Uterus (tissue), 2 donors: Measurements from ENCODE around the gene TMPRSS4.

ENCODE experiments used
- POLR2A ChIP-seq, 2 donors: fragments of 450-650 bp; IDR thresholded peaks; one replicate each; pipeline ENCODE4 v1.6.1; 2016; ENCODE audit warnings: antibody characterized with exemption in 2 of 2, mild to moderate bottlenecking in 1 of 2, moderate library complexity in 1 of 2
- TF ChIP-seq, protein P1 (sequence below), 4 experiments: fragments of 200-600 bp in 2 of 4; fragments of 450-650 bp in 2 of 4; sonication (generic) in 2 of 4; IDR thresholded peaks; one replicate each; pipeline ENCODE4 v1.5.1; 2016 to 2019; ENCODE audit warnings: antibody characterized with exemption in 4 of 4, mild to moderate bottlenecking in 2 of 4, moderate library complexity in 1 of 4

DNA sequence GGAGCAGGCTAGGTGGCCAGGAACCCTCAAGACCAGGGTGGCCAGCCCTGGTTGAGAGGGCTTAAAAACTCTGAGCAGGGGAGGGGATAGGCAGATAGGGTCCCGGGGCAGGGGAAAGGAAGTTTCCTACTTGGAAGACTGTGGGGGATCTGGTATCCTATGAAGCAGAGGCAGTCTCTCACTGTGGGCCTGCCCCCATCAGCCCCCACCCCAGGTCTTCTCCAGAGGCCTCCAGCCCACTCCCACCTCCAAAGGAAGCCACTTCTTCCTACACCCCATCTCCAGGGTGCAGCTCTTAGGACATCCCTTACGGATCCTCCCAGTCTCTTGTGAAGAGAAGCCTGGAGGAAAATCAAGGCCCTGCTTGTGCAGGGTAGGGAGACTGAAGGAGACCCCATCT, 59.5 kb downstream of the TMPRSS4 start:
- TF ChIP-seq, protein P1, sequence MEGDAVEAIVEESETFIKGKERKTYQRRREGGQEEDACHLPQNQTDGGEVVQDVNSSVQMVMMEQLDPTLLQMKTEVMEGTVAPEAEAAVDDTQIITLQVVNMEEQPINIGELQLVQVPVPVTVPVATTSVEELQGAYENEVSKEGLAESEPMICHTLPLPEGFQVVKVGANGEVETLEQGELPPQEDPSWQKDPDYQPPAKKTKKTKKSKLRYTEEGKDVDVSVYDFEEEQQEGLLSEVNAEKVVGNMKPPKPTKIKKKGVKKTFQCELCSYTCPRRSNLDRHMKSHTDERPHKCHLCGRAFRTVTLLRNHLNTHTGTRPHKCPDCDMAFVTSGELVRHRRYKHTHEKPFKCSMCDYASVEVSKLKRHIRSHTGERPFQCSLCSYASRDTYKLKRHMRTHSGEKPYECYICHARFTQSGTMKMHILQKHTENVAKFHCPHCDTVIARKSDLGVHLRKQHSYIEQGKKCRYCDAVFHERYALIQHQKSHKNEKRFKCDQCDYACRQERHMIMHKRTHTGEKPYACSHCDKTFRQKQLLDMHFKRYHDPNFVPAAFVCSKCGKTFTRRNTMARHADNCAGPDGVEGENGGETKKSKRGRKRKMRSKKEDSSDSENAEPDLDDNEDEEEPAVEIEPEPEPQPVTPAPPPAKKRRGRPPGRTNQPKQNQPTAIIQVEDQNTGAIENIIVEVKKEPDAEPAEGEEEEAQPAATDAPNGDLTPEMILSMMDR (IDR thresholded peaks at IDR 0.05), result no peak
- no peak for TF ChIP-seq POLR2A (IDR thresholded peaks at IDR 0.05)
